ENCODE results near the gene NPHP4. TPM values are rescaled to one million over a fixed set of nuclear protein-coding genes. Genes with fewer than 3 reads are reported as not detected.

The NPHP4 gene
- total RNA-seq, 1 donor = 8.0 TPM

GRCh38 chr1:6010554-6010953, 18.3 kb upstream of the NPHP4 start:
- H3K27me3 ChIP-seq (ENCODE audit: insufficient read depth, low read length) = no peaks in the 10 kb centered on the region
- no peaks in the 10 kb centered on the region for H3K36me3 ChIP-seq (ENCODE audit: insufficient read depth, low read length)
- no peak overlapping the region for H3K4me2 ChIP-seq (ENCODE audit: insufficient read depth, low read length)
- H3K4me3 ChIP-seq (ENCODE audit: insufficient read depth, low read length) = no peak overlapping the region
- no peak overlapping the region for H2AFZ ChIP-seq (ENCODE audit: low read length)
- peaks cover 2% of the 10 kb centered on the region for H4K20me1 ChIP-seq (ENCODE audit: insufficient read depth, low read length)
- H3K79me2 ChIP-seq (ENCODE audit: insufficient read depth, low read length) = no peaks in the 10 kb centered on the region
- TF ChIP-seq, protein P1, sequence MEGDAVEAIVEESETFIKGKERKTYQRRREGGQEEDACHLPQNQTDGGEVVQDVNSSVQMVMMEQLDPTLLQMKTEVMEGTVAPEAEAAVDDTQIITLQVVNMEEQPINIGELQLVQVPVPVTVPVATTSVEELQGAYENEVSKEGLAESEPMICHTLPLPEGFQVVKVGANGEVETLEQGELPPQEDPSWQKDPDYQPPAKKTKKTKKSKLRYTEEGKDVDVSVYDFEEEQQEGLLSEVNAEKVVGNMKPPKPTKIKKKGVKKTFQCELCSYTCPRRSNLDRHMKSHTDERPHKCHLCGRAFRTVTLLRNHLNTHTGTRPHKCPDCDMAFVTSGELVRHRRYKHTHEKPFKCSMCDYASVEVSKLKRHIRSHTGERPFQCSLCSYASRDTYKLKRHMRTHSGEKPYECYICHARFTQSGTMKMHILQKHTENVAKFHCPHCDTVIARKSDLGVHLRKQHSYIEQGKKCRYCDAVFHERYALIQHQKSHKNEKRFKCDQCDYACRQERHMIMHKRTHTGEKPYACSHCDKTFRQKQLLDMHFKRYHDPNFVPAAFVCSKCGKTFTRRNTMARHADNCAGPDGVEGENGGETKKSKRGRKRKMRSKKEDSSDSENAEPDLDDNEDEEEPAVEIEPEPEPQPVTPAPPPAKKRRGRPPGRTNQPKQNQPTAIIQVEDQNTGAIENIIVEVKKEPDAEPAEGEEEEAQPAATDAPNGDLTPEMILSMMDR (IDR thresholded peaks at IDR 0.05; ENCODE audit: extremely low read depth, low read depth, low read length) = no peak
- no peaks in the 10 kb centered on the region for H3K9me3 ChIP-seq (ENCODE audit: low read depth, low read length)
- H3K27ac ChIP-seq (ENCODE audit: low read depth, low read length) = no peak overlapping the region
- H3K4me1 ChIP-seq (ENCODE audit: insufficient read depth, low read length) = no peaks in the 10 kb centered on the region
- DNase-seq (ENCODE audit: insufficient read length, low spot score, missing footprints) = peak; percentile 48

GRCh38 chr1:6009120-6010040, 17.2 kb upstream of the NPHP4 start:
- DNase-seq (ENCODE audit: insufficient read length, low spot score, missing footprints) = peak; percentile 58
- Histone ChIP-seq H3K4me3 (ENCODE audit: insufficient read depth, low read length) (no peak overlapping the region), H3K4me2 (ENCODE audit: insufficient read depth, low read length) (no peak overlapping the region), H3K36me3 (ENCODE audit: insufficient read depth, low read length) (no peaks in the 10 kb centered on the region), H3K27ac (ENCODE audit: low read depth, low read length) (no peak overlapping the region), H3K4me1 (ENCODE audit: insufficient read depth, low read length) (no peaks in the 10 kb centered on the region), H2AFZ (ENCODE audit: low read length) (no peak overlapping the region), H4K20me1 (ENCODE audit: insufficient read depth, low read length) (peaks cover 2% of the 10 kb centered on the region), H3K79me2 (ENCODE audit: insufficient read depth, low read length) (no peaks in the 10 kb centered on the region), H3K27me3 (ENCODE audit: insufficient read depth, low read length) (no peaks in the 10 kb centered on the region), H3K9me3 (ENCODE audit: low read depth, low read length) (no peaks in the 10 kb centered on the region)
- TF ChIP-seq, protein P1 (IDR thresholded peaks at IDR 0.05; ENCODE audit: extremely low read depth, low read depth, low read length) = no peak

- H3K36me3 ChIP-seq (ENCODE audit: insufficient read depth, low read length) = no peaks in the 10 kb centered on the region
- DNase-seq (ENCODE audit: insufficient read length, low spot score, missing footprints) = peak; percentile 66
- no peak overlapping the region for H3K4me3 ChIP-seq (ENCODE audit: insufficient read depth, low read length)
- peaks cover 2% of the 10 kb centered on the region for H4K20me1 ChIP-seq (ENCODE audit: insufficient read depth, low read length)
- H3K27me3 ChIP-seq (ENCODE audit: insufficient read depth, low read length) = no peaks in the 10 kb centered on the region
- no peaks in the 10 kb centered on the region for H3K9me3 ChIP-seq (ENCODE audit: low read depth, low read length)
- TF ChIP-seq, protein P1 (IDR thresholded peaks at IDR 0.05; ENCODE audit: extremely low read depth, low read depth, low read length) = no peak
- no peak overlapping the region for H3K4me2 ChIP-seq (ENCODE audit: insufficient read depth, low read length)
- no peaks in the 10 kb centered on the region for H3K4me1 ChIP-seq (ENCODE audit: insufficient read depth, low read length)
- no peaks in the 10 kb centered on the region for H3K79me2 ChIP-seq (ENCODE audit: insufficient read depth, low read length)
- H3K27ac ChIP-seq (ENCODE audit: low read depth, low read length) = no peak overlapping the region
- H2AFZ ChIP-seq (ENCODE audit: low read length) = no peak overlapping the region
Measured at GRCh38 chr1:6008696-6009095, 16.5 kb upstream of the NPHP4 start.

- no peak overlapping the region for H3K4me2 ChIP-seq (ENCODE audit: insufficient read depth, low read length)
- no peaks in the 10 kb centered on the region for H3K79me2 ChIP-seq (ENCODE audit: insufficient read depth, low read length)
- H3K9me3 ChIP-seq (ENCODE audit: low read depth, low read length) = no peaks in the 10 kb centered on the region
- H3K4me1 ChIP-seq (ENCODE audit: insufficient read depth, low read length) = no peaks in the 10 kb centered on the region
- H3K27ac ChIP-seq (ENCODE audit: low read depth, low read length) = no peak overlapping the region
- H3K27me3 ChIP-seq (ENCODE audit: insufficient read depth, low read length) = no peaks in the 10 kb centered on the region
- DNase-seq (ENCODE audit: insufficient read length, low spot score, missing footprints) = no peak
- H3K36me3 ChIP-seq (ENCODE audit: insufficient read depth, low read length) = no peaks in the 10 kb centered on the region
- peaks cover 2% of the 10 kb centered on the region for H4K20me1 ChIP-seq (ENCODE audit: insufficient read depth, low read length)
- no peak overlapping the region for H2AFZ ChIP-seq (ENCODE audit: low read length)
- no peak overlapping the region for H3K4me3 ChIP-seq (ENCODE audit: insufficient read depth, low read length)
- TF ChIP-seq, protein P1 (IDR thresholded peaks at IDR 0.05; ENCODE audit: extremely low read depth, low read depth, low read length) = no peak
Measured at GRCh38 chr1:6008084-6008415, 15.8 kb upstream of the NPHP4 start.
